Brain microvascular endothelial cell (primary cell): ENCODE data around the gene FEM1A.
"Not testable (repeated sequence)": the region's sequence is repeated elsewhere in the genome, so short reads cannot be mapped to it uniquely, and the experiment has no call there.

ENCODE experiments used
- DNase-seq: peaks from one replicate; pipeline ENCODE4 v3.0.0-alpha.2; 2020
- H3K27ac ChIP-seq: fragments of 250-450 bp; sonication (Bioruptor Pico); 2 replicates; pipeline ENCODE4 v1.5.1; 2020; ENCODE audit warnings: mild to moderate bottlenecking, moderate library complexity
- H3K27me3 ChIP-seq: fragments of 250-450 bp; sonication (Bioruptor Pico); replicated peaks from 2 replicates; pipeline ENCODE4 v1.5.1; 2020; ENCODE audit warnings: mild to moderate bottlenecking
- H3K36me3 ChIP-seq: fragments of 250-450 bp; sonication (Bioruptor Pico); replicated peaks from 2 replicates; pipeline ENCODE4 v1.5.1; 2020; ENCODE audit warnings: mild to moderate bottlenecking
- H3K4me3 ChIP-seq: 2 replicates; pipeline ENCODE4 v1.5.1; 2011; ENCODE audit warnings: low read depth, mild to moderate bottlenecking, control low read depth, low read length, moderate library complexity
- in situ Hi-C: cut with HindIII; loops from 2 replicates; pipeline ENCODE4 v1.10.0; 2017; ENCODE audit warnings: low sequenced_read_pairs, low pct_ligation_motif_present
- TF ChIP-seq, protein P1 (sequence below): IDR thresholded peaks from 2 replicates; pipeline ENCODE4 v1.5.1; 2011; ENCODE audit warnings: low read depth, mild to moderate bottlenecking, moderate library complexity, low read length, control low read depth, inconsistent platforms; ENCODE audit errors: missing control alignments

FEM1A gene

GRCh38 chr19:4821265-4821664 lies 29.7 kb downstream of the FEM1A start:
- in situ Hi-C loops, result no loop called here
- Histone ChIP-seq H3K27ac (no peak overlapping the region), H3K36me3 (peaks cover 19% of the 10 kb centered on the region), H3K4me3 (no peak overlapping the region), H3K27me3 (no peaks in the 10 kb centered on the region)
- TF ChIP-seq, protein P1, sequence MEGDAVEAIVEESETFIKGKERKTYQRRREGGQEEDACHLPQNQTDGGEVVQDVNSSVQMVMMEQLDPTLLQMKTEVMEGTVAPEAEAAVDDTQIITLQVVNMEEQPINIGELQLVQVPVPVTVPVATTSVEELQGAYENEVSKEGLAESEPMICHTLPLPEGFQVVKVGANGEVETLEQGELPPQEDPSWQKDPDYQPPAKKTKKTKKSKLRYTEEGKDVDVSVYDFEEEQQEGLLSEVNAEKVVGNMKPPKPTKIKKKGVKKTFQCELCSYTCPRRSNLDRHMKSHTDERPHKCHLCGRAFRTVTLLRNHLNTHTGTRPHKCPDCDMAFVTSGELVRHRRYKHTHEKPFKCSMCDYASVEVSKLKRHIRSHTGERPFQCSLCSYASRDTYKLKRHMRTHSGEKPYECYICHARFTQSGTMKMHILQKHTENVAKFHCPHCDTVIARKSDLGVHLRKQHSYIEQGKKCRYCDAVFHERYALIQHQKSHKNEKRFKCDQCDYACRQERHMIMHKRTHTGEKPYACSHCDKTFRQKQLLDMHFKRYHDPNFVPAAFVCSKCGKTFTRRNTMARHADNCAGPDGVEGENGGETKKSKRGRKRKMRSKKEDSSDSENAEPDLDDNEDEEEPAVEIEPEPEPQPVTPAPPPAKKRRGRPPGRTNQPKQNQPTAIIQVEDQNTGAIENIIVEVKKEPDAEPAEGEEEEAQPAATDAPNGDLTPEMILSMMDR, result no peak
- no peak for DNase-seq

DNA sequence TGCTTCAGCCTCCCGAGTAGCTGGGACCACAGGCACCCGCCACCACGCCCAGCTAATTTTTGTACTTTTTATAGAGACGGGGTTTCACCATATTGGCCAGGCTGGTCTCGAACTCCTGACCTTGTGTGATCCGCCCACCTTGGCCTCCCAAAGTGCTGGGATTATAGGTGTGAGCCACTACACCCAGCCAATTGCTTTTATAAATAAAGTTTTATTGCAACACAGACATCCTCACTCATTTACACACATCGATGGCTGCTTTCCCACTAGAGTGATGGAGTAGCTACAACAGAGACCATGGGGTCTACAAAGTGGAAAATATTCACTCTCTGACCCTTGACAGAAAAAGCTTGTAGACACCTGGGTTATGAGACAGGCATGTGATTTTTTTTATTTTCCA lies 30.8 kb downstream of the FEM1A start:
- H3K36me3 ChIP-seq, H3K4me3 ChIP-seq, H3K27me3 ChIP-seq, H3K27ac ChIP-seq, in situ Hi-C loops, DNase-seq: not testable (repeated sequence)

- H3K27me3 ChIP-seq, result no peaks in the 10 kb centered on the region
- TF ChIP-seq, protein P1, result no peak
- H3K27ac ChIP-seq, result no peak overlapping the region
- H3K36me3 ChIP-seq, result peaks cover 2% of the 10 kb centered on the region
- in situ Hi-C loops, result no loop called here
- no peak for DNase-seq
- no peak overlapping the region for H3K4me3 ChIP-seq
These were observed 32.0 kb downstream of the FEM1A start for GRCh38 chr19:4823577-4823976.

GRCh38 chr19:4829001-4829712 lies 37.6 kb downstream of the FEM1A start:
- H3K36me3 ChIP-seq, result no peaks in the 10 kb centered on the region
- DNase-seq, result no peak
- TF ChIP-seq, protein P1, result peak; percentile 12
- no peak overlapping the region for H3K27ac ChIP-seq
- no peaks in the 10 kb centered on the region for H3K27me3 ChIP-seq
- H3K4me3 ChIP-seq, result no peak overlapping the region
- in situ Hi-C loops, result no loop called here

- H3K27ac ChIP-seq, result no peak overlapping the region
- TF ChIP-seq, protein P1, result no peak
- in situ Hi-C loops, result no loop called here
These were observed 38.8 kb downstream of the FEM1A start for GRCh38 chr19:4830332-4830731.

GRCh38 chr19:4830768-4831265 lies 39.3 kb downstream of the FEM1A start:
- H3K4me3 ChIP-seq, result peak overlapping the region; percentile 80
- no peaks in the 10 kb centered on the region for H3K36me3 ChIP-seq
- DNase-seq, result no peak
- TF ChIP-seq, protein P1, result no peak
- no peaks in the 10 kb centered on the region for H3K27me3 ChIP-seq
- no peak overlapping the region for H3K27ac ChIP-seq
- in situ Hi-C loops, result no loop called here

More at GRCh38 chr19:4830332-4830731, 38.8 kb downstream of the FEM1A start:
- Histone ChIP-seq H3K36me3 (no peaks in the 10 kb centered on the region), H3K27me3 (no peaks in the 10 kb centered on the region), H3K4me3 (peak overlapping the region; percentile 80)
- DNase-seq, result no peak
